ENCODE measurements around the gene R3HCC1L.
"Not testable (repeated sequence)": the region's sequence is repeated elsewhere in the genome, so short reads cannot be mapped to it uniquely, and the experiment has no call there.

Gene R3HCC1L

DNA sequence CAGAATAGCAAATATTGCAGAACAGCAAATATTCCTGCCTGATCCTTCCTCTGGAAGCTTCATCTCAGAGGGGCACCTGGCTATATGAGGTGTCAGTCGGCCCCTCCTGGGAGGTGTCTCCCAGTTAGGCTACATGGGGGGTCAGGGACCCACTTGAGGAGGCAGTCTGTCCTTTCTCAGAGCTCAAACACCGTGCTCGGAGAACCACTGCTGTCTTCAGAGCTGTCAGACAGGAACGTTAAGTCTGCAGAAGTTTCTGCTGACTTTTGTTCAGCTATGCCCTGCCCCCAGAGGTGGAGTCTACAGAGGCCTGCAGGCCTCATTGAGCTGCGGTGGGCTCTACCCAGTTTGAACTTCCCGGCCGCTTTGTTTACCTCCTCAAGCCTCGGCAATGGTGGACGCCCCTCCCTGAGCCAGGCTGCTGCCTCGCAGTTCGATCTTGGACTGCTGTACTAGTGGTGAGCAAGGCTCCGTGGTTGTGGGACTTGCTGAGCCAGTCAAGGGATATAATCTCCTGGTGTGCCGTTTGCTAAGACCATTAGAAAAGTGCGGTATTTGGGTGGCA, 48.0 kb downstream of the R3HCC1L start:
- not testable (repeated sequence) for DNase-seq

DNA sequence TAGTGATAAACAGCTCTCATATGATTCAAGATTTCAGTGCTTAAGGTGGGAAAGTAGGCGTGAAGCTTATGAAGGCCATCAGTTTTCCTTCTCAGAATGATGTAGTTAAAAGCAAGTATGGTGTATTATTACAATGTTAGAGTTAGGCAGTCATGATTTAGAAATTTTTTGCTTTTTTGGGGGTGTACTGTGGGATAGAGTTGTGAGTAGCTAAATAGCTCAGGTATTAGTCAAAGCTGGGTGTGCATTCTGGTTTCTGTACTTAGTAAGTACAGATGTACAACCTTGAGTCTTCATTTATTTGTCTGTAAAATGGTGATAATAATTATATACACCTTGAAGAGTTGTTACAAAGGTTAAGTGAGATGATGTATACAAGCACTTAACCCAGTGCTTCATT, 52.2 kb downstream of the R3HCC1L start:
- no peak for DNase-seq

DNA sequence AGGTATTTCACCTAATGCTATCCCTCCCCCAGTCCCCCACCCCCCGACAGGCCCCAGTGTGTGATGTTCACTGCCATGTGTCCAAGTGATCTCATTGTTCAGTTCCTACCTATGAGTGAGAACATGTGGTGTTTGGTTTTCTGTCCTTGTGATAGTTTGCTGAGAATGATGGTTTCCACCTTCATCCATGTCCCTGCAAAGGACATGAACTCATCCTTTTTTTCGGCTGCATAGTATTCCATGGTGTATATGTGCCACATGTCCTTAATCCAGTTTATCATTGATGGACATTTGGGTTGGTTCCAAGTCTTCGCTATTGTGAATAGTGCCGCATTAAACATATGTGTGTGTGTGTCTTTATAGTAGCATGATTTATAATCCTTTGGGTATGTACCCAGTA, 56.3 kb downstream of the R3HCC1L start:
- not testable (repeated sequence) for DNase-seq

DNA sequence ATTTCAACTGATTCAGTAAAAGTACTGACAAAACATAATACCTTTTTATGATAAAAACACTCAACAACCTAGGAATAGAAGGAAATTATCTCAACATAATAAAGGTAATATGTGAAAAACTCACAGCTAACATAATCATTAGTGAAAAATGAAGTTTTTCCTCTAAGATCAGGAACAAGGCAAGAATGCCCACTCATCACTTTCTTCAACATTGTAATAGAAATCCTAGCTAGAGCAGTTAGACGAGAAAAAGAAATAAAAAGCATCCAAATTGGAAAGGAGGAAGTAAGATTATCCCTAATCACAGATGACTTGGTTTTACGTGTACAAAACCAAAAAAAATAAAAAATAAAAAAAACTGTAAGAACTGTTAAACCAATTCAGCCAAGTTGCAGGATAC, 58.6 kb downstream of the R3HCC1L start:
- no peak for DNase-seq

DNA sequence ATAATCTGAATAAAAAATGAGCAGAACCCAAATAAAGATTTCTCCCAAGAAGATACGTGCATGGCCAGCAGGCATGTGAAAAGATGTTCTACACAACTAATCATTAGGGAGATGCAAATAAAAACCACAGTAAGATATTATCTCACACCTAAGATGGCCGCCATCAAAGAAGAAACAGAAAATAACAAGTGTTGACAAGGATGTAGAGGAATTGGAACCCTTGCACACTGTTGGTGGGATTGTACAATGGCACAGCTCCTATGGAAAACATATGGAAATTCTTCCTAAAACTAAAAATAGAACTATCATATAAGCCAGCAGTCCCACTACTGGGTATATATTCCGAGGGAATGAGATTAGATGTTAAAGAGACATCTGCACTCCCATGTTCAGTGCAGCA, 60.2 kb downstream of the R3HCC1L start:
- no peak for DNase-seq

DNA sequence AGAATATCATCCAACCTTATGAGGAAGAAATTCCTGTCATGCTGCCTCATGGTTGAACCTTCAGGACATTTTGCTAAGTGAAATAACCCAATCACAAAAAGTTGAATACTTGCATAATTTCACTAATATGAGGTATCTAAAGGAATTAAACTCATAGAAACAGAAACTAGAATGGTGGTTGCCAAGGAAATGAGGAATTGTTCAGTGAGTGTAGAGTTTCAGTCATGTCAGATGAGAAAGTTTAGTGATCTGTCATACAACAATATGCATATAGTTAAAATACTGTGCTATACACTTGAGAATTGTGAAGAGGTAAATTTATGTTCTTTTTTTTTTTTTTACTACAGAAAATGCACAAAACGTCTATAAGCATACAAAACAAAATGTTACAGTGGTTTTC, 60.7 kb downstream of the R3HCC1L start:
- DNase-seq, result no peak

DNA sequence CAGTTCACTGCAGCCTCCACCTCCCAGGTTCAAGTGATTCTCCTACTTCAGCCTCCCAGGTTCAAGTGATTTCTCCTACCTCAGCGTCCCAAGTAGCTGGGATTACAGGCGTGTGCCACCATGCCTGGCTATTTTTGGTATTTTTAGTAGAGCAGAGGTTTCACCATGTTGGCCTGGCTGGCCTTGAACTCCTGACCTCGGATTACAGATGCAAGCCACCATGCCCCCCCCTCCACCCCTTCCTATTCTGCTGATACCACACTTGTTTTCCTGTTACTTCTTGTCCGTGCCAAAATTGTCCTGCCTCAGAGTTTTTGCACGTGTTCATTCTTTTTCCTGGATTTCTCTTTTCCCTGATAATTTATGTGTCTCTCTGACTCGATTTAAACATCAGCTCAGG, 62.5 kb downstream of the R3HCC1L start:
- DNase-seq, result no peak

DNA sequence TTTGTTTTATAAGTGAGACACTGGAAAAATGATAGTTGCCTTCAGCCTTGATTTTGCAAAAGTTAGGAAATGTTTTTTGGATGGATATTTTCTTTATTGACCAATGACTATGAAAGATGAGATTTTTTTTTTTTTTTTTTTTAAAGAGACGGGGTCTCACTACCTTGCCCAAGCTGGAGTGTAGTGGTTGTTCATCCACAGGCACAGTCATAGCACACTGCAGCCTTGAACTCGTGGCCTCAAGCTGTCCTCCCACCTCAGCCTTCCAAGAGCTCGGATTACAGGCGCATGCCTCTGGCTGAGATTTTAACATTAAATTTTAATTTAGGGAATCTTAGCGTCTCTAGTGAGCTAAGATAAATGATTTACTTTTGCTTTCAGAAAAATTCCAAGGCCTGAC, 67.3 kb downstream of the R3HCC1L start:
- no peak for DNase-seq

DNA sequence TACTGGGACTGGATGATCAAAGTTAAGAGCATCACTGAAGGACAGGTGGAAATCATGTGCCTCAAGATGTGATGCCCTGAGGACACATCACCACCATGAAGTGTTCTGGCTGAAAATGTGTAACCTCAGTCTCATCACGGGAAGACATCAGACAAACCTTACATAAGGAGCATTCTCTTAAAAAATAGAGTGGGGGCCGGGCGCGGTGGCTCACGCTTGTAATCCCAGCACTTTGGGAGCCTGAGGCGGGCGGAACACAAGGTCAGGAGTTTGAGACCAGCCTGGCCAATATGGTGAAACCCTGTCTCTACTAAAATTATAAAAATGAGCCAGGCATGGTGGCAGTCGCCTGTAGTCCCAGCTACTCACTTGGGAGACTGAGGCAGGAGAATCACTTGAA, 67.9 kb downstream of the R3HCC1L start:
- no peak for DNase-seq

DNA sequence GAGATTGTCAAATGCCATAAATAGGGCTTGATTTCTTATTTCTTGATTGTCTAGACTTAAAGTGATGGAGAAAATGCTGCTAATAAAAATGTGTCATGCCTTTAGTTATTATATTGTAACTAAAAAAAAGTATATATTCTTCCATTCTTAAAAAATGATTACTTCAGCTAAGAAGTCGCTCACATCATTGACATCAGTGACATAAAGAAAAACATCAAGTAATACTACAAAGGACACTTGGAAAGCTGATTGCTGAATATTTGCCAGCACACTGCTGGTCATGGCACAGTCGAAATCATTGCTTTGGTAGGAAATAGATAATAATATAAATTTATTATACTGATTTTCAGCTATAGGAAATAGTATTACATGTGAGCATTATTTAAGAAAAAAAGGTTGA, 70.9 kb downstream of the R3HCC1L start:
- DNase-seq, result no peak

DNA sequence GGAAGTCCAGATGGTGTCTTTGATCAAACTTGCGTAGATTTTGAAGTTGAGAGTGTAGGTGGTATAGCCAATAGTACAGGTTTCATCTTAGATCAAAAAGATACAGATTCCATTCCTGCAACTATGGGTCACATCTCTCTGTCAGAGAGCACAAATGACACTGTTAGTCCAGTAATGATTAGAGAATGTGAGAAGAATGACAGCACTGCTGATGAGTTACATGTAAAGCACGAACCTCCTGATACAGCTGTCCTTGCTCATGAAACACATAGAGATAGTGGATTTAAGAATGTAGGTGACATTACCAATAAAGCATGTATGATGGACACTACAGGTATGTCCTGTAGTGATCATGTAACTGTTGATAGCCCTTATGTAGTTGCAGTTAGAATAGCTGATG, 74.5 kb downstream of the R3HCC1L start:
- DNase-seq, result no peak

DNA sequence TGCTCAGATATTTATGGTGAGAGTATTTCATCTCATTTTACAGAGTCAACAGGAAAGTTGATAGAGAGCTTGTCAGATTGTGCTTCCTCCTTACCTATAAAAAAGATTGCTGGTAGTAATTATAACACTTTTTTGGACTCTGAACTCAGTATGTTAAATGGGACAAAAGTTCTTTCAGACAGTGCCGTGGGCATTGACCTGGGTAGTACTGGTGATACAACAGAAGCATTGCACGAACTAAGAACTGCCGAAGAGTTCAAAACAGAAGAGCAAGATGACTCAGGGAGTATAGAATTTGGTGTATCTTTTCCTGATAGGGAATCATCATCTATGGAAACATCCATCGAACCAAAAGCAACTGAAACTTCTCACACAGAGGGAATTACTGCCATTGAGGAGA, 75.0 kb downstream of the R3HCC1L start:
- DNase-seq, result no peak

DNA sequence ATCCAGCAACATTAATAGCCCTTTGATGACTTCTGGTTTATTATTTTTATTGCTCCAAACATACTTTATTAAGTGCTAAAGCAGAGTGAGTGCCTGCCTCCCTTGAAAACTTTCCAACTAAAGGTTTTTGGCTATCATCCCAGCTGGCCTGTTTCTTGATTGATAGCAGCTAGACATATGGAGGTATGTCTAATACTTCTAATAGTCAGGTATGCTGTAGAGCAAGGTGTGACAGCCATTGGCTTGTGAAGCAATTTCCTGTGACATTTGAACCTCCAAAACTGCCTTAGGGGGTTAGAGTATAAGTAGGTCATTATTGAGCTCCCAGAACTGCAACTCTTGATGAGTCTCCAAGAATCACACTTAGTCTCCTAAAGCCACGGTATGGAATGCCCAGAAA, 77.7 kb downstream of the R3HCC1L start:
- DNase-seq, result no peak

DNA sequence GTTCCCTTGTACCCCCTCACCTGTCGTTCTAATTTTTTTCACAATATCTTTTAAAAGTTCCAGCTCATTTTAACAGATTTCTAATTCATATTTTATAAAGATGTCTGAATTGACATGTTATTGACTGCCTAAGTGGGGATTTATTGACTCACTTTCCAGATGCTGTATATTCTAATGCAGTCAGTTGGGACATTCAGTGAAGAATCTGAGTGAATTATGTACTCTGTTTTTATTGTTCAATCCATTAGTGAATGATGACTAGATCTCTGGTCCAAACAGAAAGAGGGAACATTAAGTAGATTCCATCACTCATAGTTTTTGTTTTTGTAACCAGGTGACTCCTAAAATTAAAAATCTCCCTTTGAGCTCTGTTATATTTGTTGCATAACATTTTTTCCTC, 79.3 kb downstream of the R3HCC1L start:
- DNase-seq, result no peak

DNA sequence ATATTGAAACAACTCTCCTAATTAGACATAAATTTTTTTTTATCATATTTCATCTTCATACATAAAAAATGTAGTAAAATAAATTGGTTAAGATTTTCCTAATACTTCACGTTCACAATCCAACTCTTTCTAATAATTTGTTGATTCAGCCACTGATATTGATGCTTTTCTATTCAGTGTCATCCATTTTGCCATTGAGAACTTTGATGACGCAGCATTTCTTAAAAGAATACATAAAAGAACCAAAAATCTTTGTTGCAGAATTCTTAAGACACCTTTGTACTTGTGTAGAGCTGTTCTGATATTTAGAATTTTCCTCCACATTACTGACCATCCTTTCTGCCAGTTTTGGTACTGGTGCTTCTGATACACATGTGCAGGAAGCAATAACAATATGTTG, 80.9 kb downstream of the R3HCC1L start:
- no peak for DNase-seq

DNA sequence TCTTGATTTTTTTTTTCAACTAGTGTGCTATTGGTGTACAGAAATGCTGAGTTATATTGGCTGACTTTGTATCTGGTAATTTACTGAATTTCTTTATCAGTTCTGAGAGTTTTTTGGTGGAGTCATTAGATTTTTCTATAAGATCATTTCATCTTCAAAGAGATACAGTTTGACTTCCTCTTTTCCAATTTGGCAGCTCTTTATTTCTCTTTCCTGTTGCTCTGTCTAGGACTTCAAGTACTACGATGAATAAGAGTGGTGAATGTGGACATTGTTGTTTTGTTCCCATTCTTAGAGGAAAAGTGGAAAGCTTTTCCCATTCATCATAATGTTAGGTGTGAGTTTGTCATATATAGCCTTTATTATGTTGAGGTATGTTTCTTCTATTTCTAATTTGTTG, 83.3 kb downstream of the R3HCC1L start:
- DNase-seq, result peak; percentile 25 to 37

DNA sequence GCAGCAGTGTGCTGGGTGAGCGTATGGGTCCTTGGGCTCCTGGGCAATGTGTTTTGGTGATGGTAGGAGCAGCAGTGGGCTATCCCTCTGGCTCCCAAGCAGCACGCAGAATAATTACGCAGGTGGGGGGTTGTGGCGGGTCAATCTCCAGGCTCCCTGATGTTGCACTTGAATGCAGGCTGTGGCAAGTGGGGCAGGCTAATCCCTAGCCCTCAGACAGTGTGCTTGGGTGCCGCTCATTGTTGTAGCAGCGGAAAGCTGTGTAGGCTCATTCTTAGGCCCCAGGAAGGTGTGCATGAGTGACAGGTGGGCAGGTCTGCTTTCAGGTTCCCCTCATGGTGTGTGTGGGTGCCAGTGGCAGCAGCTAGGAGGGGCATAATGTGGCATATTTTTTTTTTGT, 89.4 kb downstream of the R3HCC1L start:
- no peak for DNase-seq

DNA sequence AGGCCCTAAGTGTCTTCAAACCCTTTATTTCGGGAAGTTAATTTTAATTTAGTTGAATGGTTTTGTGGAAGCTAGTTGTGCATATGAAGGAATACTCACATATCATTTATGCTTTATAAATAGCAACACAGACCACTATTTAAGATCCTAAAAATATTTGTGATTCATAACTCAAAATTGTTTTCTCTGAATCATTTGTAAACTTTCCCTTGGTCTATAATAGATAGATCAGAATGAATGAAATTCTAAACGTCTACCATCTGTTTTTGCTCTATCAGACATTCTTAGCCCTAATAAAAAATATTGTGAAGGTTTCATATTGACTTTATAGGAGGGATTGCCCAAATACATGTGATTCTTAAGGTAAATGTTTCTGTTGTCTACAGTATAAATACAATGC, 90.1 kb downstream of the R3HCC1L start:
- no peak for DNase-seq

DNA sequence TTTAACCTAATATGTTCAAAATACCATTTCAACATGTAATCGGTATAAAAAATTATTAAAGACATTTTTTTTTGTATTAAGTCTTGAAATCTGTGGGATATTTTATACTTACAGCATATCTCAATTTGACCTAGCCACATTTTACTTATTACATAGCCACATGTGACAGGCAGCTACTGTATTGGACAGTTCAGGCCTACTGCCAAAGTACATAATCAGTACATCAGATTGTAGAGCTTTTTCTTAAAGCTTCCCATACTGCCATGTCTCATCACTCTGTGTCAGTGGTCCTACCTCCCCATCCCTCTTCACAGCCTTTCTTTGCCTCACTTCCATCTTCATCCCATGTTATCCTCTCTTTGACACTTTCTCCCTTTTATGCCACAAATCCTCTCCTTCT, 90.5 kb downstream of the R3HCC1L start:
- no peak for DNase-seq

DNA sequence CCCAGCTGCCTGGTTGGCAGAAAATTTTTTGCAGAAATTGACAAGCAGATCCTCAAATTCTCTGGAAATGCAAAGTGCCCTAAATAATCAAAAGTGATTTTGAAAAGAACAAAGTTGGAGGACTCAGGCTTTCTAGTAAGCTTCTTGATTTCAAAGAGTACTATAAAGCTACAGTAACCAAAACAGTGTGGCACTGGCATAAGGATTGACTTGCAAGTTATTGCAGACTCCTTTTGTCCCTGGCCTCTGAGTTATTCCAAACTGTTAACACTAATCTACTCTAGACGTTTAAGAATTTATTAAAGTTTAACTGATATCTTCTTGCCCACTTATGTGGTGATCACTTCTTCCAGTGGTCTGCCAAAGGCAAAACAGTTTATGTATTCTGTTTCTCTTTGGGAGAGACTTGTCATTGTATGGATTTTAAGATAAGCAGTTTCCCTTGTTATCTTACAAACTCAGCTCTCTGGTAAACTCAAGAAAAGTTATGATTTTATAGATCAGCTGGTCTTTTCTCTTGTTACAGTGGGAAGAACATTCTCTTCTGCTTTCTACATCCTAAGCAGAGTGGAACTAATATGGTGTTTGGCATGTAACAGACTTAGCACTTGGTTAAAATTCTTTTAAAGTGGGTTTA, 92.2 kb downstream of the R3HCC1L start:
- no peak for DNase-seq

DNA sequence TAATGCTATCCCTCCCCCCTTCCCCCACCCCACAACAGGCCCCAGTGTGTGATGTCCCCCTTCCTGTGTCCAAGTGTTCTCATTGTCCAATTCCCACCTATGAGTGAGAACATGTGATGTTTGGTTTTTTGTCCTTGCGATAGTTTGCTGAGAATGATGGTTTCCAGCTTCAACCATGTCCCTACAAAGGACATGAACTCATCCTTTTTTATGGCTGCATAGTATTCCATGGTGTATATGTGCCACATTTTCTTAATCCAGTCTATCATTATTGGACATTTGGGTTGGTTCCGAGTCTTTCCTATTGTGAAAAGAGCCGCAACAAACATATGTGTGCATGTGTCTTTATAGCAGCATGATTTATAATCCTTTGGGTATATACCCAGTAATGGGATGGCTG, 93.3 kb downstream of the R3HCC1L start:
- not testable (repeated sequence) for DNase-seq

DNA sequence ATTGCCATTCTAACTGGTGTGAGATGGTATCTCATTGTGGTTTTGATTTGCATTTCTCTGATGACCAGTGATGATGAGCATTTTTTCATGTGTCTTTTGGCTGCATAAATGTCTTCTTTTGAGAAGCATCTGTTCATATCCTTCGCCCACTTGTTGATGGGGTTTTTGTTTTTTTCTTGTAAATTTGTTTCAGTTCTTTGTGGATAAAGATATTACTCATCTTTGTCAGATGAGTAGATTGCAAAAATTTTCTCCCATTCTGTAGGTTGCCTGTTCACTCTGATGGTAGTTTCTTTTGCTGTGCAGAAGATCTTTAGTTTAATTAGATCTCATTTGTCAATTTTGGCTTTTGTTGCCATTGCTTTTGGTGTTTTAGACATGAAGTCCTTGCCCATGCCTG, 93.8 kb downstream of the R3HCC1L start:
- peak; percentile 14 to 51 for DNase-seq

DNA sequence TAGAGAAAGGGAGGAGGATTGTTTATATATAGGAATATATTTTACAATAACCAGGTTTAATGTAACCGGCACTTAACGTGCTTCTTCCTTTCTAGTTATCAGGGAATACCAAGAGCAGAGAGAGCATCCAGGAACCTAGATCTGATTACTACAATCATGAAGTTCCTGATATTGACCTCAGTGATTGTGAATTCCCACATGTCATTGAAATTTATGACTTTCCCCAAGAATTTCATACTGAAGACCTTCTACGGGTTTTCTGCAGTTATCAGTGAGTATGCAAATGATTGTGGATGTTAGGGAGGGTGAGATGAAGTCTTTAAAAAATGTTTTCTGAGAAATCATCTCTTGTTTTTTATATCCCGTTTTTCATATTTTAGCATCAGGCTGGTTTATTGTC, 97.0 kb downstream of the R3HCC1L start:
- peak; percentile 50 to 59 for DNase-seq

DNA sequence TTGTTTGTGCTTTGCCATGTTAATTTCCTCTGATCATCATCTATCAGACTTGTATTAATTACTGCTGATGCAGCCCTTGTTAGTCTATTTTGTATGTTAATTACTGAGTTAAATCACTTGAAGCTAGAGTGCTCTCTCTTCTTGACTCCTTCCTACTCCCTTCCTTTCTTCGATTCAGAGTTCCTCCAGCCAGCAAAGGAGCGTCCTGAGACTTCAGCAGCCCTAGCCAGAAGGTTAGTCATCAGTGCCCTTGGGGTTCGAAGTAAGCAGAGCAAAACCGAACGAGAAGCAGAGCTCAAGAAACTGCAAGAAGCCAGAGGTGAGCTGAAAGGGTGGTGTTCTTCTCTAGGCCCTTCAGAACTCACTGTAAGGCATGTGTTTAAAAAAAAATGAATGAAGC, 101.4 kb downstream of the R3HCC1L start:
- no peak for DNase-seq

DNA sequence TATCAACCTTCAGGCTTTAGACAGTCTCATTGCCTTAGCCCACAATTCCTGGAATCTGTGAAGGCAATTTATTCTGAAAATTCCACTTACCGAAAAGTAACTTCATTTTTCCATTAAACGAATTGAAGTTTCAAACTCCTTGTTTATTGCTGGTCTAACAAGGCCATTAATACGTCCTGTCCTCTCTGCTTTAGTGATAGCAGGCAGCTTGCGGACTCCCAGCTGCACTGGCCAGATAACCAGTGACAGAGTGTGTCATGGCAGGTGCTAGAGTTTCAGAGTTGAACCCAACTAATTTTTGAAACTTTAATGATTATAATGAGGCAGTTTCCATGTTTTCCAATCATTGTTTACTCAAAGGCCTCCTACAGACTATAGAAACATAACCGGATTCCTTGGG, 102.4 kb downstream of the R3HCC1L start:
- DNase-seq, result no peak

All from inflammatory macrophage treated with lipopolysaccharide for 1 hour (primary cell).